ENCODE measurements around the gene EIF5. TPM values are rescaled to one million over a fixed set of nuclear protein-coding genes. Genes with fewer than 3 reads are reported as not detected.

EIF5 gene
- polyA plus RNA-seq, 3 donors: 162 to 191 (median 163) TPM

DNA sequence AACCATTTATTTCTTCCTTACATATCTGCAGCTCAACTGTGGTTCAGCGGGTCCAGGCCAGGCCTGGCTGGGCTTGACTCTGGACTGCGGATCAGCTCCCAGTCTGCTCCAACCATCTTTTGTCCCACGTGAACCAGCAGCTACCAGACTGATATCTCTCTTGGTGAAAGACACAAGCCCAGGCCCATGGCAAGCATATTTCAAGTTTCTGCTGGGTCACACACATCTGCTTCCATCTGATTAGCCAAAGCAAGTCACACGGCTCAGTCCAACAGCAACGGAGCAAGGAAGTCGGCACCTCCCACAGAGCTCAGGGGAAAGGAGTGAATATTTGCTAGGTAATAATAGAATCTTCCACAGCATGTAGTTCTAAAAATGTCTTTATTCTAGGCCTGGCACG is 26.5 kb downstream of the EIF5 start:
- Histone ChIP-seq H3K27ac (ENCODE audit: low read depth in 1 of 2, low read length in 2 of 2) (no peak overlapping the region), H3K36me3 (replicated peaks in 1 of 2; ENCODE audit: control insufficient read depth in 1 of 2, insufficient read depth in 2 of 2, low read length in 2 of 2) (no peaks in the 10 kb centered on the region), H3K4me2 (replicated peaks; ENCODE audit: extremely low read depth, low read length, poor library complexity, severe bottlenecking) (no peak overlapping the region), H3K4me3 (replicated peaks in 1 of 3; ENCODE audit: low read depth in 2 of 3, low read length in 3 of 3) (no peak overlapping the region), H3K27me3 (ENCODE audit: control insufficient read depth in 2 of 2, insufficient read depth in 2 of 2, low read length in 2 of 2) (no peaks in the 10 kb centered on the region), H2AFZ (ENCODE audit: insufficient read depth, low read depth, low read length, poor library complexity, severe bottlenecking) (no peak overlapping the region), H3K79me2 (ENCODE audit: insufficient read depth, low read length) (no peaks in the 10 kb centered on the region), H3K4me1 (ENCODE audit: control insufficient read depth in 1 of 2, insufficient read depth in 2 of 2, low read length in 2 of 2) (peaks cover 13 to 29% of the 10 kb centered on the region in 2 donors), H3K9me3 (replicated peaks in 1 of 2; ENCODE audit: control insufficient read depth in 1 of 2, insufficient read depth in 1 of 2, low read length in 2 of 2) (peaks cover 0 to 11% of the 10 kb centered on the region in 2 donors), H4K20me1 (ENCODE audit: insufficient read depth, low read length) (no peaks in the 10 kb centered on the region), H3K9ac (ENCODE audit: insufficient read depth, low read length, poor library complexity, severe bottlenecking) (no peak overlapping the region)
- H3K36me3 Mint-ChIP-seq: peaks cover 1 to 11% of the 10 kb centered on the region in 2 donors
- TF ChIP-seq, protein P1, sequence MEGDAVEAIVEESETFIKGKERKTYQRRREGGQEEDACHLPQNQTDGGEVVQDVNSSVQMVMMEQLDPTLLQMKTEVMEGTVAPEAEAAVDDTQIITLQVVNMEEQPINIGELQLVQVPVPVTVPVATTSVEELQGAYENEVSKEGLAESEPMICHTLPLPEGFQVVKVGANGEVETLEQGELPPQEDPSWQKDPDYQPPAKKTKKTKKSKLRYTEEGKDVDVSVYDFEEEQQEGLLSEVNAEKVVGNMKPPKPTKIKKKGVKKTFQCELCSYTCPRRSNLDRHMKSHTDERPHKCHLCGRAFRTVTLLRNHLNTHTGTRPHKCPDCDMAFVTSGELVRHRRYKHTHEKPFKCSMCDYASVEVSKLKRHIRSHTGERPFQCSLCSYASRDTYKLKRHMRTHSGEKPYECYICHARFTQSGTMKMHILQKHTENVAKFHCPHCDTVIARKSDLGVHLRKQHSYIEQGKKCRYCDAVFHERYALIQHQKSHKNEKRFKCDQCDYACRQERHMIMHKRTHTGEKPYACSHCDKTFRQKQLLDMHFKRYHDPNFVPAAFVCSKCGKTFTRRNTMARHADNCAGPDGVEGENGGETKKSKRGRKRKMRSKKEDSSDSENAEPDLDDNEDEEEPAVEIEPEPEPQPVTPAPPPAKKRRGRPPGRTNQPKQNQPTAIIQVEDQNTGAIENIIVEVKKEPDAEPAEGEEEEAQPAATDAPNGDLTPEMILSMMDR (IDR thresholded peaks at IDR 0.05): no peak
- peaks cover 0 to 7% (median 0%) of the 10 kb centered on the region in 3 donors for H3K27me3 Mint-ChIP-seq (ENCODE audit: low read depth in 3 of 3)
- no peak for DNase-seq
- H3K27ac Mint-ChIP-seq: peak overlapping the region in 1 of 7 donors; percentile 28
- H3K4me3 Mint-ChIP-seq: no peak overlapping the region
- intact Hi-C loops (cut with micrococcal nuclease): no loop called here
- peaks cover 8 to 21% (median 17%) of the 10 kb centered on the region in 7 donors for H3K9me3 Mint-ChIP-seq
- peaks cover 16% of the 10 kb centered on the region for H3K4me1 Mint-ChIP-seq
- 87% methylated on average over 5 of the region's 7 CpGs for WGBS (ENCODE audit: insufficient coverage)

DNA sequence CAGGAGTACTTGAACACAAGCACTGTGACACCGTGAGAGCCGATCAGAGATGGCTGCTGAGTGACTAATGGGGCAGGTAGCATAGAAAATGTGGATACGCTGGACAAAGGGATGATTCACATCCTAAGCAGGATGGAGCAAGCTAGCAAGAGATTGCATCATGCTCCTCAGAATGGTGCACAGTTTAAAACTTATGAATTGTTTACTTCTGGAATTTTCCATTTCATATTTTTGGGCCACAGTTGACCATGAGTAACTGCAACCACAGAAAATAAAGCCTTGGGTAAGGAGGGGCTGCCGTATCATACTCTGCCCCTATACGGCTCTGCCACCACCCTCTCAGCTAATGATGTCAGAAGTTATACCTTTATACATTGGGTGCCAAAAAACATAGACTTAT is 27.8 kb downstream of the EIF5 start:
- no peak overlapping the region for H3K4me3 ChIP-seq (replicated peaks in 1 of 3; ENCODE audit: low read depth in 2 of 3, low read length in 3 of 3)
- Mint-ChIP-seq H3K27me3 (ENCODE audit: low read depth in 3 of 3) (peaks cover 0 to 7% (median 0%) of the 10 kb centered on the region in 3 donors), H3K27ac (peak overlapping the region in 5 of 7 donors; percentile 3 to 94 (median 69)), H3K4me1 (peaks cover 9% of the 10 kb centered on the region), H3K36me3 (peaks cover 1 to 11% of the 10 kb centered on the region in 2 donors), H3K4me3 (no peak overlapping the region), H3K9me3 (peaks cover 8 to 21% (median 17%) of the 10 kb centered on the region in 7 donors)
- peak; percentile 85 to 93 (median 90) for DNase-seq
- H2AFZ ChIP-seq (ENCODE audit: insufficient read depth, low read depth, low read length, poor library complexity, severe bottlenecking): no peak overlapping the region
- no peaks in the 10 kb centered on the region for H4K20me1 ChIP-seq (ENCODE audit: insufficient read depth, low read length)
- H3K36me3 ChIP-seq (replicated peaks in 1 of 2; ENCODE audit: control insufficient read depth in 1 of 2, insufficient read depth in 2 of 2, low read length in 2 of 2): no peaks in the 10 kb centered on the region
- H3K4me2 ChIP-seq (replicated peaks; ENCODE audit: extremely low read depth, low read length, poor library complexity, severe bottlenecking): no peak overlapping the region
- no peak overlapping the region for H3K9ac ChIP-seq (ENCODE audit: insufficient read depth, low read length, poor library complexity, severe bottlenecking)
- WGBS (ENCODE audit: insufficient coverage): 0% methylated on average over 2 of the region's 5 CpGs
- no peaks in the 10 kb centered on the region for H3K27me3 ChIP-seq (ENCODE audit: control insufficient read depth in 2 of 2, insufficient read depth in 2 of 2, low read length in 2 of 2)
- TF ChIP-seq, protein P1 (IDR thresholded peaks at IDR 0.05): no peak
- H3K4me1 ChIP-seq (ENCODE audit: control insufficient read depth in 1 of 2, insufficient read depth in 2 of 2, low read length in 2 of 2): peaks cover 4 to 16% of the 10 kb centered on the region in 2 donors
- no peaks in the 10 kb centered on the region for H3K79me2 ChIP-seq (ENCODE audit: insufficient read depth, low read length)
- intact Hi-C loops (cut with micrococcal nuclease): no loop called here
- H3K27ac ChIP-seq (ENCODE audit: low read depth in 1 of 2, low read length in 2 of 2): peak overlapping the region in 1 of 2 donors; percentile 52
- H3K9me3 ChIP-seq (replicated peaks in 1 of 2; ENCODE audit: control insufficient read depth in 1 of 2, insufficient read depth in 1 of 2, low read length in 2 of 2): peaks cover 0 to 11% of the 10 kb centered on the region in 2 donors

Measured in CD14-positive monocyte (primary cell).